ENCODE results near the gene SMYD1. TPM values are rescaled to one million over a fixed set of nuclear protein-coding genes. Genes with fewer than 3 reads are reported as not detected.

Gene SMYD1
- total RNA-seq, 1 donor from 2014 or later: not detected

- H3K79me2 ChIP-seq (ENCODE audit: low read depth): no peaks in the 10 kb centered on the region
- no peaks in the 10 kb centered on the region for H4K20me1 ChIP-seq (ENCODE audit: low read depth)
Observed at GRCh38 chr2:88032070-88032702, 35.4 kb upstream of the SMYD1 start.

DNA sequence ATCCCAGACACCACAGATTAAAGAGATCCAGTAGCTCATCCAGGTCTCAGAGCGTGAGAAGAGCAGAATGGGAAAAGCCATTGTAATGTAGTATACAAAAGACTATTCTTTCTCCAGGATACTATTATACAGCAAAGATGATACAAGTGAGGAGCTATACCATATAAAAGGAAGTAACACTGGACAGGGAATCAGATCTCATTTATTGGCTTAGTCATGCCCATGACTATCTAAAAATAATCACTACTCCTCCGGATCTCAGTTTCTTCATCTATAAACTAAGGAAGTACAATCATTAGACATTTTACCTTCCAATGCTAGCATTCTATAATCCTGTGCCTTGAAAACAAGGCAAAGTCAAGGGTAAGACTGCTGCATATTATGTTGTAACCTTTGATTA lies 31.4 kb upstream of the SMYD1 start:
- no peaks in the 10 kb centered on the region for H3K9me3 Mint-ChIP-seq

More at GRCh38 chr2:88032070-88032702, 35.4 kb upstream of the SMYD1 start:
- no peak overlapping the region for H3K4me3 Mint-ChIP-seq
- Histone ChIP-seq H3K4me3 (no peak overlapping the region), H3F3A (ENCODE audit: low read depth) (no peaks in the 10 kb centered on the region), H3K9me3 (ENCODE audit: low read depth) (no peaks in the 10 kb centered on the region), H3K4me1 (no peaks in the 10 kb centered on the region), H3K9ac (no peak overlapping the region), H3K4me2 (no peak overlapping the region), H3K27ac (no peak overlapping the region), H3K27me3 (no peaks in the 10 kb centered on the region), H2AFZ (replicated peaks) (no peak overlapping the region), H3K36me3 (peaks cover 12% of the 10 kb centered on the region)
- no peaks in the 10 kb centered on the region for H3K4me1 Mint-ChIP-seq
- no peak for DNase-seq (ENCODE audit: low spot score)
- H3K27me3 Mint-ChIP-seq (ENCODE audit: insufficient read depth, low read depth): no peaks in the 10 kb centered on the region
- no peaks in the 10 kb centered on the region for H3K9me3 Mint-ChIP-seq
- no peak overlapping the region for H3K27ac Mint-ChIP-seq
- H3K36me3 Mint-ChIP-seq: peaks cover 36% of the 10 kb centered on the region
- no peak for TF ChIP-seq EZH2 (IDR thresholded peaks at IDR 0.05)
- TF ChIP-seq, protein P1, sequence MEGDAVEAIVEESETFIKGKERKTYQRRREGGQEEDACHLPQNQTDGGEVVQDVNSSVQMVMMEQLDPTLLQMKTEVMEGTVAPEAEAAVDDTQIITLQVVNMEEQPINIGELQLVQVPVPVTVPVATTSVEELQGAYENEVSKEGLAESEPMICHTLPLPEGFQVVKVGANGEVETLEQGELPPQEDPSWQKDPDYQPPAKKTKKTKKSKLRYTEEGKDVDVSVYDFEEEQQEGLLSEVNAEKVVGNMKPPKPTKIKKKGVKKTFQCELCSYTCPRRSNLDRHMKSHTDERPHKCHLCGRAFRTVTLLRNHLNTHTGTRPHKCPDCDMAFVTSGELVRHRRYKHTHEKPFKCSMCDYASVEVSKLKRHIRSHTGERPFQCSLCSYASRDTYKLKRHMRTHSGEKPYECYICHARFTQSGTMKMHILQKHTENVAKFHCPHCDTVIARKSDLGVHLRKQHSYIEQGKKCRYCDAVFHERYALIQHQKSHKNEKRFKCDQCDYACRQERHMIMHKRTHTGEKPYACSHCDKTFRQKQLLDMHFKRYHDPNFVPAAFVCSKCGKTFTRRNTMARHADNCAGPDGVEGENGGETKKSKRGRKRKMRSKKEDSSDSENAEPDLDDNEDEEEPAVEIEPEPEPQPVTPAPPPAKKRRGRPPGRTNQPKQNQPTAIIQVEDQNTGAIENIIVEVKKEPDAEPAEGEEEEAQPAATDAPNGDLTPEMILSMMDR (IDR thresholded peaks at IDR 0.05): no peak
- no peak for TF ChIP-seq EZH2phosphoT487 (IDR thresholded peaks at IDR 0.05)

GRCh38 chr2:88036606-88037005 lies 31.0 kb upstream of the SMYD1 start:
- Mint-ChIP-seq H3K36me3 (peaks cover 26% of the 10 kb centered on the region), H3K9me3 (no peaks in the 10 kb centered on the region), H3K27ac (no peak overlapping the region), H3K4me3 (no peak overlapping the region), H3K27me3 (ENCODE audit: insufficient read depth, low read depth) (no peaks in the 10 kb centered on the region), H3K4me1 (no peaks in the 10 kb centered on the region)
- TF ChIP-seq, protein P1 (IDR thresholded peaks at IDR 0.05): no peak
- no peak for TF ChIP-seq EZH2 (IDR thresholded peaks at IDR 0.05)
- TF ChIP-seq EZH2phosphoT487 (IDR thresholded peaks at IDR 0.05): no peak
- Histone ChIP-seq H3K9ac (no peak overlapping the region), H3K4me2 (no peak overlapping the region), H3K4me1 (no peaks in the 10 kb centered on the region), H4K20me1 (ENCODE audit: low read depth) (no peaks in the 10 kb centered on the region), H3K36me3 (peaks cover 9% of the 10 kb centered on the region), H3K4me3 (no peak overlapping the region), H3K27me3 (no peaks in the 10 kb centered on the region), H3K27ac (no peak overlapping the region), H3K9me3 (ENCODE audit: low read depth) (no peaks in the 10 kb centered on the region), H2AFZ (replicated peaks) (no peak overlapping the region), H3F3A (ENCODE audit: low read depth) (no peaks in the 10 kb centered on the region), H3K79me2 (ENCODE audit: low read depth) (peaks cover 4% of the 10 kb centered on the region)
- no peak for DNase-seq (ENCODE audit: low spot score)

More for the DNA sequence above, 31.4 kb upstream of the SMYD1 start:
- no peak overlapping the region for H2AFZ ChIP-seq (replicated peaks)
- H3K79me2 ChIP-seq (ENCODE audit: low read depth): peaks cover under 1% of the 10 kb centered on the region
- H3K4me3 ChIP-seq: no peak overlapping the region
- no peaks in the 10 kb centered on the region for H3K27me3 Mint-ChIP-seq (ENCODE audit: insufficient read depth, low read depth)
- no peaks in the 10 kb centered on the region for H3F3A ChIP-seq (ENCODE audit: low read depth)
- H3K36me3 Mint-ChIP-seq: peaks cover 26% of the 10 kb centered on the region
- TF ChIP-seq EZH2phosphoT487 (IDR thresholded peaks at IDR 0.05) (no peak), EZH2 (IDR thresholded peaks at IDR 0.05) (no peak)
- TF ChIP-seq, protein P1 (IDR thresholded peaks at IDR 0.05): no peak
- H3K9me3 ChIP-seq (ENCODE audit: low read depth): no peaks in the 10 kb centered on the region
- H3K27me3 ChIP-seq: no peaks in the 10 kb centered on the region
- H3K27ac ChIP-seq: no peak overlapping the region
- no peaks in the 10 kb centered on the region for H4K20me1 ChIP-seq (ENCODE audit: low read depth)
- H3K4me1 ChIP-seq: no peaks in the 10 kb centered on the region
- H3K9ac ChIP-seq: no peak overlapping the region
- H3K4me1 Mint-ChIP-seq: no peaks in the 10 kb centered on the region
- H3K4me3 Mint-ChIP-seq: no peak overlapping the region
- no peak overlapping the region for H3K27ac Mint-ChIP-seq
- no peak overlapping the region for H3K4me2 ChIP-seq
- DNase-seq (ENCODE audit: low spot score): no peak
- peaks cover 9% of the 10 kb centered on the region for H3K36me3 ChIP-seq

All from neural progenitor cell (in vitro differentiated cells).